ENCODE results near the gene RBM39. TPM values are rescaled to one million over a fixed set of nuclear protein-coding genes. Genes with fewer than 3 reads are reported as not detected.

RBM39 gene
- total and polyA plus RNA-seq, 2 of the 13 experiments (the other 11 are each of a cell fraction or from before 2014, with no cell fraction given), result 788 to 920 TPM

DNA sequence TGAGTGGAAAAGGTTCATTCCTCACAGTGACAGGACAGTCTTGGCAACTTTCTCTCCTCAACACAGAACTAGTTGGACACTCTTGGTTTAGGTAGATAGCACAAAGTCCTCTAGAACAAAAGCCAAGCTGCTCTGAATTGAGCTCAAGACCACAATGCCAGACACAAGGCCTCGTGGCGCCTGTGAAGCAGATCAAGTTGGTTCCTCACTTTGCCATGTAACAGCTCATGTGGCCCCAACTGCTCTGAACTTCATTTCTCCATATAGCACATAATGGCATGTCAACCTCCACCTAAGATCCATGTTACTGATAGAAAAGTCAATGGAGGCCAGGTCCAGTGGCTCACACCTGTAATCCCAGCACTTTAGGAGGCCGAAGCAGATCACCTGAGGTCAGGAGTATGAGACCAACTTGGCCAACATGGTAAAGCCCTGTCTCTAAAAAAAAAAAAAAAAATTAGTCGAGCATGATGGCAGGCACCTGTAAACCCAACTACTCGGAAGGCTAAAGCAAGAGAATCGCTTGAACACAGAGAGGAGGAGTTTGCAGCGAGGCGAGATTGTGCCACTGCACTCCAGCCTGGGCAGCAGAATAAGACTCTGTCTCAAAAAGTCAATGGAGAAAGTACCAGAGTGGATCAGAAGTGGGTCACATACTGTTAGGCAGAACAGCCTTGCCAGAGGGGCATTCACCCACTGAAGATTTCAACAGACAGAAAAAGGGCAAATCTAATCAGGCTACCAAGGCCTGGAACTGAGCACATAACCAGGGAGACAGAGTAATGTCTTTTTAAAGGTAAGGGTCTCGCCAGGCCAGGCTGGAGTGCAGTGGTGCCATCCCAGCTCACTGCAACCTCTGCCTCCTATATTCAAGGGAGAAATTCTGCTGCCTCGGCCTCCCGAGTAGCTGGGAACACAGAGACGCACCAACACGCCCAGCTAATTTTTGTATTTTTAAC lies 21.6 kb downstream of the RBM39 start (continued):
- TF ChIP-seq, protein P1, sequence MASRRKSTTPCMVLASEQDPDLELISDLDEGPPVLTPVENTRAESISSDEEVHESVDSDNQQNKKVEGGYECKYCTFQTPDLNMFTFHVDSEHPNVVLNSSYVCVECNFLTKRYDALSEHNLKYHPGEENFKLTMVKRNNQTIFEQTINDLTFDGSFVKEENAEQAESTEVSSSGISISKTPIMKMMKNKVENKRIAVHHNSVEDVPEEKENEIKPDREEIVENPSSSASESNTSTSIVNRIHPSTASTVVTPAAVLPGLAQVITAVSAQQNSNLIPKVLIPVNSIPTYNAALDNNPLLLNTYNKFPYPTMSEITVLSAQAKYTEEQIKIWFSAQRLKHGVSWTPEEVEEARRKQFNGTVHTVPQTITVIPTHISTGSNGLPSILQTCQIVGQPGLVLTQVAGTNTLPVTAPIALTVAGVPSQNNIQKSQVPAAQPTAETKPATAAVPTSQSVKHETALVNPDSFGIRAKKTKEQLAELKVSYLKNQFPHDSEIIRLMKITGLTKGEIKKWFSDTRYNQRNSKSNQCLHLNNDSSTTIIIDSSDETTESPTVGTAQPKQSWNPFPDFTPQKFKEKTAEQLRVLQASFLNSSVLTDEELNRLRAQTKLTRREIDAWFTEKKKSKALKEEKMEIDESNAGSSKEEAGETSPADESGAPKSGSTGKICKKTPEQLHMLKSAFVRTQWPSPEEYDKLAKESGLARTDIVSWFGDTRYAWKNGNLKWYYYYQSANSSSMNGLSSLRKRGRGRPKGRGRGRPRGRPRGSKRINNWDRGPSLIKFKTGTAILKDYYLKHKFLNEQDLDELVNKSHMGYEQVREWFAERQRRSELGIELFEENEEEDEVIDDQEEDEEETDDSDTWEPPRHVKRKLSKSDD (CRISPR knock-in tag; IDR thresholded peaks at IDR 0.05; ENCODE audit: low read depth), result 0 out of 2 replicates have a peak, but pooled peaks have one; percentile 41
- TF ChIP-seq MIXL1 (CRISPR knock-in tag; IDR thresholded peaks at IDR 0.05) (no peak), POLR2G (IDR thresholded peaks at IDR 0.05; ENCODE audit: low read depth, low read length) (no peak), MTF2 (CRISPR knock-in tag; IDR thresholded peaks at IDR 0.05; ENCODE audit: borderline replicate concordance) (no peak), ZNF350 (CRISPR knock-in tag; IDR thresholded peaks at IDR 0.05; ENCODE audit: borderline replicate concordance, low read depth) (no peak), ZSCAN22 (CRISPR knock-in tag; IDR thresholded peaks at IDR 0.05) (no peak), HOXA3 (CRISPR knock-in tag; IDR thresholded peaks at IDR 0.05) (no peak), ZC3H4 (CRISPR knock-in tag; IDR thresholded peaks at IDR 0.05; ENCODE audit: borderline replicate concordance) (no peak), TBL1XR1 (IDR thresholded peaks at IDR 0.05; ENCODE audit: borderline replicate concordance, low read length, partially characterized antibody) (no peak), CCAR2 (optimal IDR thresholded peaks at IDR 0.05; ENCODE audit: low read depth, low read length) (no peak), GATAD1 (CRISPR knock-in tag; IDR thresholded peaks at IDR 0.05) (no peak)
